HuH-7 (cell line): ENCODE measurements around the gene CIBAR2.

Experiments
- DNase-seq: peaks from one replicate; pipeline ENCODE4 v3.0.0; 2011; ENCODE audit warnings: low spot score

The CIBAR2 gene

DNA sequence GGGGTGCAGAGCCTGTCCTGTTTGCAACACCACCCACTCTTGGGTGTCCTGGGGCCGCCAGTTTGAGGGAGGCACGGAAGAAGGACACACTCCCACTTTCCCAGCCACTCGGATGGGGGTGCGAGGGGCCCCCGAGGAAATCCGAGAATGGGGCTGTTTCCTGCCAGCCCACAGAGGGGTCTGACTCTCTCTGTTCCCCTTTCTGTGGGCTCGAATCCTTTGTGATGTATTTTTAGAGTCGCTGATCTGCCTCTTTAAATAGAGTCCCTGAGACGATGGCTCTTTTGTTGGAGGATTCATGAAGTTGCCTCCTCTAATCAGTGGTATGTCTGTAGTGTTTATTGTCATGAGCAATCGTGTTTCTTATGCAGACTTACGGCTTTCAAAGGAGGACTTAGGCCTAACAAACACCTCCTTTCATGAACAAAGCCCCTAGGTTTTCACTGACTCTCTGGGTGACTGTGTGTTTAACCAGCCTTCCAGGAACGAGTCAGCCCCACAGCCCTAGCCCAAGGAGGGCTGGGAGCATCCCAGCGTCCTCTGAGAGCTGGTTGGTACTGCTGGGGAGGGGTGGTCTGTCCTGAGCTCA, 29.1 kb downstream of the CIBAR2 start:
- no peak for DNase-seq

DNA sequence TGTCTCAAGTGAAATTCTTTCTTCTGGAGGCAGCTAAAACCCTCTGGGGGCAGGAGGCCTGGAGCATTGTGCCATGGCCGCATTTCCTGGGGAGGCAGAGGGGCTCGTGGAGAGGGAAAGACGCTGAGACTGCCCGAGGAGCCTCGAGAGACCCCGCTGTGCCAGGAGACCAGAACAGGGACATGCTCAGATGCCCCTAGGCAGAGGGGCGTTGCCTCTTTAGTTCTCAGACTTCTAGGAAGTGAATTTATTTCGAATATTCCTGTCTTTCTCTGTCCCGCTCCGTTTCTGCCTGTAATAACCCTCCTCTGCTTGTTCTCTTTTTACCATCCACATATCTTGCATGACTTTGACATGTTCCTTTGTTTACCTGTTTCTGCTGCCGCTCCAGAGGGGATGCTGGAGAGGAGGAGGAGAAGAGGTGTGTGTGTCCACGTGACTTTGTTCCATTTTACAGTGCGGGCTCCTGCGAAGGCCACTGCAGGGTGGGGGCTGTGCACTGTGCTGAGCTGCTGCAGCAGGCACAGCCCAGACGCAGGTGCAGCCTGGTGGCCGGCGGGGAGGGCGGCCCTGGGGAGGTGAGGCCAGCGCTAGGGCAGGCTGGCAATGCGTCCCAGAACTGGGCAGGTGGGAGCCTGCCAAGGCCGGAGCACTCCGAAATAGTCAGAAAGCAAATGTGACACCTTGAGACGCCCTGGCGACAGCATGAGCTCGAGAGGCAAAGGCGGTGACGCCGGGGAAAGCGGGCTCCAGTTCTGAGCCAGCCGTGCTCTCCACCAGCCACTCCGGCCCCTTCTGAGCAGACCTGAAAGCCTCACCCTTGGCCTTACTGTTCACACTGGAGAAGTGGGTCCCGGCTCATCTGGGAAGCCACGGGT, 29.9 kb downstream of the CIBAR2 start:
- no peak for DNase-seq

DNA sequence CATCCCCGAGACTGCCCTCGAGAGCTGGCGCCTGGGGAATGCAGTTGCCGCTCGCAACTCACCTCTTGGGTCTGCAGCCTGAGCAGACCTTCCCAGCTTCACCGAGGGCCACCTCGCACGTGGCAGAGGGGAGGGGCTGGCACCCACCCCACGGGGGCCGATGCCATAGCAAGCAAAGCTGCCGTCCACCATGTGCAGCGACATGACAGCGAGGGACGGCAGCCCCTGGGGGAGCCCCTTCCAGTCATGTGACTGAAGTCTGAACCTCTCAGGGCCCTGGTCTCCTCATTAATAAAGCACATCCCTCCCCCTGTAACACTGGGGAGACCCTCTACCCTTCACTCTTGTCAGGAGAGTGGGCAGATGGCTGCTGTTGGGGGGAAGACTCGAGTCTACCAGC, 30.5 kb downstream of the CIBAR2 start:
- DNase-seq, result no peak

DNA sequence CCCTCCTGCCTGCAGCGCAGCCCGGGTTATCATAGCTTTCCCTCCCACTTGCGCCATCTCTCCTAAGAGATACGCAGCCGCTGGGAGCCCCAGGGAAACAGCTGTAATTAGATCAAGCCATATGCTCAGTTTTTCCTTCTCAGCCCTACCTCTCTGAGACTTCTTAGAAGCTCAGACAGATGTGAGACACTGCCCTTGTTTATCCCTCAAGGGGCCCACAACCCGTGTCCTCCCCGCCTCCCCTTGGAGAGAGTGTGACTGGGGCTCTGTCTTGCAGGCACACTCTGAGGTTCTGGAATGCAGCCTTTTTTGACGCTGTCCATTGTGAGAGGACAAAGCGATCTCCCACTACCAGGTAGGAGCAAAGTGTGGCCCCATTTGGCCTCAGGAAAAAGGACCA, 31.2 kb downstream of the CIBAR2 start:
- DNase-seq, result no peak

DNA sequence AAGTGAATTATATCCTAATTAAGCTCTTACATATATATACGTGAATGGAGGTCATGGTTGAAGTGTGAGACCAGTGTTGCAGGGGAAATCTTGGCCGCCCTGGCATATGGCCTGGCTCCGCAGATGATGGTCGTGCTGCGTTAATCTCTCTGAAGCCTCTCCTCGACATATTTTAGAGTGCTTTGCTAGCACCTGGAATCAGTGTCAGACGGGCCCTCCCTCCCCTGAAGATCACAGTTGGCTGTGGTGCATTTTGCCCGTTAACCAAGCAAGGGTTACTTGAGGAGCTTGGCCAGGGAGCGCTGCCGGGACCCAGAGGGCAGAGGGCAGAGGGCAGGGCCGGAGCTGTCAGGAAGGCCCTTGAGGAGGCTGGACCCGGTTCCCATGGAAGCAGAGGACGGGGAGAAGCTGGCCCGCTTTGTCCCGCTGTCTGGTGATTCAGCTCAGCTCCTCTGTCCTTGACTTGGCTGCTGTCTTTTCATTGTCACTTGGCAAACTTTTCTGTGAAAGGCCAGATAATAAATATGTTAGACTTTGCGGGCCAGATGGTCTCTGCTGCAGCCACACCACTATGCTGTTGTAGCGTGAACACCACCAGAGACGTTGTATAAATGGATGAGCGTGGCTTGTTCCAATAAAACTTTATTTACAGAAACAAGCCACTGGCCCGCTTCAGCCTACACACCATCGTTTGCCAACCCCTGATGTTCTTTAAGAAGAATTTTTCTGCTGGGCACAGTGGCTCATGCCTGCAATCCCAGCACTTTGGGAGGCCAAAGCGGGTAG, 32.3 kb downstream of the CIBAR2 start:
- no peak for DNase-seq

DNA sequence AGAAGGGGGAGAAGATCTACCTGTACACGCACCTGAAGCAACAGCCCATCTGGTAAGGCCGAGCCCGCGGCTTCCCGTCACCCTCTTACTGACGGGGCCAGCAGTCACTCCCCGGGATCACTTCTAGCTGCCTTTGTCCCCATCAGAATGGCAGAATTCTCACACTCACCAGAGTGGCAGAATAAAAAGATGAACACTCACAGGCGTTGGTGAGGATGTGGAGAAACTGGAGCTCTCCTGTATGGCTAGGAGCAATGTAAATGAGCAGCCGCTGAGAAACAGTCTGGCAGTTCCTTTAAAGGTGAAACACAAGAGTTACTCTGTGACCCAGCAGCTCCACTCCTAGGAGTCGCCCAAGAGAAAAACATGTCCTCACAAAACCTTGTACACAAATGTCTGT, 33.3 kb downstream of the CIBAR2 start:
- DNase-seq, result no peak

DNA sequence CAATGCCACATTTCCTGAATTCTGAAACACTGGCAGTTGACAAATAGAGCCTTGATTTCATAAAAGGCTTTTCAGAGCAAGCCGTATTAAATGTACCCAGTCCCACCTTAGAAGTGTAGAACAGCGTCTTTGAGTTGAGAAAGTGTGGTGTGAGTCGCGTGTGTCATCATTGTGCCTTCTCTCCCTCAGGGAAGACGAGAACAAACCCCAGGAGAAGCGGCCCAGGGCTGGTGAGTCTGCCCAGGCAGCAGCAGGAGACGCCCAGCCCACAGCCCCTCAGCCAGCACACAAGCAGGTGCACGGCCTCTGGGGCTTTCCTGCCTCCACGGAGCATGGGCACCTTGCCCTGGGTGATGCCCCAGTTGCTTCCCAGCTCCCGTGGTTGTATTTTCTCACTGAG, 34.0 kb downstream of the CIBAR2 start:
- no peak for DNase-seq

DNA sequence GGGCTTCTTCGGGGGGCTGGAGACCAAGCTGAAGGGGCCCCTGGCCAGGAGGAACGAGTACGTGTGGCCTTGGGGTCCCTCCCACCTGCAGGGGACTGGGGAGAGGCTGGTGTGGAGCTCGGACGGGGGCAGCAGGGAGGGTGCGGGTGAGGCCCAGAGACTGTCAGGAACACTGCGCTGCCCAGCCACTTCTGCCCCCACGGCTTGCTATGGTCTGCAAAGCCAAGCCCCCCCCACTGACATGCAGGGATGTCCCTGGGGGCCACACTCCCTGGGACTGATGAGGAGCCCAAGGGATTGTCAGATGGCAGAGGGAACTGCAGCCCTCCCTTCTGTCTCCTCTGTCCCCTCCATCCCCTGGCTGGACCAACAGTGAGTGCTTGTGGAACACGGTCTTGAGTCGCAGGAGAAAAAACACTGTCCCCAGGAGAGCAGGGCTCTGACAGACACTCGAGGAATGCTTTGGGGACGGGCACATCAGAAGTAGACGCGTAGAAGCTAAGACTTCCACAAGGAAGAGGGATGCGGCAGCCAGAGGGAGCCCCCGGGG, 34.6 kb downstream of the CIBAR2 start:
- DNase-seq, result no peak

DNA sequence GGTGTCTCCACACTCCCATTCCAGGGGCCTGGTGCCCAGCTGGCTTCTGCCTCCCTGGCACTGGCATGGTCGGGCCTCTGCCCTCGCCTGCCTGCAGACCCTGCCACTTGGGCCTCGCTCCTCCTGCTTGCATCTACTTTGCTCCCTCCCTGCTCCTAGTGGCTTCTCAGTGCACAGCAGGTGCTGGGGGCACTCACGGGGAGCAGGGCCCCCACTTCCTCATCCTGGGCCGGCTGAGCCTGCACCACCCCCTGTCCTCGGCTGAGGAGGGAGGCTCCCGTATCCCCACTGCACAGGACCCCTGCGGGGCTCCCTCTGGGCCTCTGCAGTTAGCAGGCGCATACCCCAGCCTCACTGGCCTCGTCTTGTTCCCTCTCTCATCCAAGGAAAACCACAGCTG, 35.2 kb downstream of the CIBAR2 start:
- DNase-seq, result no peak

DNA sequence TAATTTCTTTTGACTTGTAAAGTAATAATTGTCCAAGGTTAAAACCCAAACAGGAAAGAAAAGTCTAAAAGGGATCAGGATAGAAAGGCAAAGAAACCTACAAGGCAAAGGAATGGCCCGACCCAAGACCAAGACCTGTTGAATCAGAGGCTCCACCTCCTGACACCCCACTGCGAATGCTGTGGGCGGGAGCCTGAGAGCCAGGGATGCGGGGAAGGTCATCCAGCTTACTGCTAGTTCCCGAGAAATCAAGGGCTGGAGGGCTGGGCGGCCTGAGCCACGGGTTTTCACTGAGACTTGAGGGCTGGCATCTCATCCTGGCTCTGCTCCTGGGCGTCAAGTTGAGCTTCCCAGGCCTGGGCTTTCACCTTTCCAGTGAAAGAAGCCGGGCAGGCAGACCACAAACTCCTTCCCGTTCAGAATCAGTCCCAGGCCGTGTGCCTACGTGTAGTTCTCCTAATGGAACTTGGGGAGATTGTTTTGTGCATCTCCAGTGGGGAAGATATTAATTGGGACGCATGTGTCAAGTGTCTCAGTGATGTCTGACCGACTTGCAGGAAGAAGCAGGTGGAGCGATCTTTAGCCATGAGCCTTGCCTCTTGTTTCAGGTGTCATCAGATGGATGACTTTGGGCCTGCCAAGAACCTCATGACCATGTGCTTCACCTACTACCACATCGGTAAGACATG, 36.9 kb downstream of the CIBAR2 start:
- no peak for DNase-seq

DNA sequence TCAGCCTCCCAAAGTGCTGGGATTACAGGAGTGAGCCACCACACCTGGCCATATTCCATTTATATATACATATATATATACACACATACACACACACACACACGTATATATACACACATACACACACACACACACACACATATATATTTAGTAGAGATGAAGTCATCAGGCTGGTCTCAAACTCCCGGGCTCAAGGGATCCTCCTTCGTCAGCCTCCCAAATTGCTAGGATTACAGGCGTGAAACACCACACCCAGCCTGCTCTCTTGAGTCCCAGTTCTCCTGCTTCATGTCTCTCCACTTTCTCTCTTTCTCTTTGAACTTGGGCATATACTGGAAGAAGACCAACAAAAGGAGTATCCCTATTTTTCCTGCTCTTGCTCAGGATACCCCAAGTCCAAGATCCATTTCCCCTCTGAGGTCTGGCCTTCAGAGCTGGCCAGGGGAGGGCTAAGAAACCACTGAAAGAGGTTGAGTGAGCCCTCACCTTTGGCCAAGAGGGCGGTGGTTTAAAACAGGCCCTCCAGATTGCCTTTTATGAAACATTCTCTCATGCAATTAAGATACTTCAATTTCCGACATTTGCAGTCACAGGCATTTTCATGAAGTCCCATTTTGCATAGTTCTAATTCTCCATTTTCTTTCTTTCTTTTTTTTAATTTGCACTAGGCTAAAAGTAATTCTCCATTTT, 37.9 kb downstream of the CIBAR2 start:
- no peak for DNase-seq

DNA sequence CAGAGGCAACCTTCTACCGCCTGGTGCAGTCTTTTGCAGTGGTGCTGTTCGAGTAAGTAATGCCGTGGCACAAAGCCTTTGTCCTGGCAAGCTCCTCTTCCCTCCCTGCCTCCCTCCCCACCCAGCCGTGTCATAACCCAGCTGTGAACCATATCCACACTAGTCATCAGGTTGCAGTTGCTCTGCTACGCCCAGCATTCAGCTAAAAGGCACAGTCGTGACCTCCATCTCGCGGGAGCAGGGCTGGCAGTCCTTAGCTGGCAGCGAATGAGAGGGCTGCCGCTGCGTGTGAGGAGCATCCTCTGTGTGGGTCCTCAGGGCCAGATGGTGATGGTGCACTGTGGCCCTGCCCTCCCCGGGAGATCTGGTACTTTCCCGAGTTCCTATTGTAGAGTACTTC, 39.3 kb downstream of the CIBAR2 start:
- no peak for DNase-seq

DNA sequence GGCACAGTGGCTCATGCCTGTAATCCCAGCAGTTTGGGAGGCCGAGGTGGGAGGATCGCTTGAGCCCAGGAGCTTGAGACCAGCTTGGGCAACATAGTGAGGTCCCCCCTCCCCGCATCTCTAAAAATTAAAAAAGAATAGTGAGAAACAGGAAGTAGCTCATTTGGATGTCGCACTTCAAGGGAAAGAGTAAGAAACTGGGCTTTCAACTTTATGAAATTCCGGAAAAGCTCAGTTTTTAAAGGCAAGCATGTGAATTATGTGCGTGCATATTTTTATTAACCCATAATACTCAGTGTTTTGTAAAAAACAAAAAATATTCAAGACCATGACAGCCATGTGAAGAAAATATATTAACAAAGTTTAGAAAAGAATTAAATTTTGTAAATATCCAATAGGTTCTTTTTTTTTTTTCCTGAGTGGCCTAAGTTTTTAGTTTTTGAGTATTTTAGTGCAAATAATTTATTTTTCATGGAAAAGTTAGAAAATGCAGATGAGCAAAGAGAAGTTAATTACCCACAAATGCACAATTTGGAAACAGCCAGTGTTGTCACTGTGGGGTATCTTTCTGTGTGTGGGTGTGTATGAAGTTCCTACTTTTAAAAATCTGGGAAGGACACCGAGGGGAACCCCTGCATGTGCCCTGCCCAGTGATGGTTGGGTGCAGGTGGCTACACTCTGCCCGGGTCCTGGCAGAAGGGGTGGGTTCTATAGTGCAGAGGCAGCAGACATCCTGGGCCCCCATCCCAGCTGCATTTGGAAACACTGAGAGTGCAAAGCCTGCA, 40.0 kb downstream of the CIBAR2 start:
- no peak for DNase-seq

DNA sequence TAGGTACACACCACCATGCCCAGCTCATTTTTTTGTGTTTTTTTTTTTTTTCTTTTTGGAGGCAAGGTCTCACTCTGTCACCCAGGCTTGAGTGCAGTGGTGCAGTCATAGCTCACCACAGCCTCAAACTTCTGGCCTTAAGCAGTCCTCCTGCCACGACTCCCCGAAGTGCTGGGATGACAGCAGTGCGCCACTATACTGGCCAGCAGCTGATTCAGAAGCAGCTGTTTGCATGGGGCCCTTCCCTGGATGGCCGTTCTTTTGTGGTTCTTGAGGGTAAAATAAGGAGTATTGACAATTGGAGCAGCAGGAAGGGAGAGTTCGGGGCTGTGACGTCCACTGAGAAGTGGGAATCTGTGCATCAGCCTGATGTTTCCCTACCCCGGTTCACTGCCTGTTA, 43.1 kb downstream of the CIBAR2 start:
- no peak for DNase-seq

DNA sequence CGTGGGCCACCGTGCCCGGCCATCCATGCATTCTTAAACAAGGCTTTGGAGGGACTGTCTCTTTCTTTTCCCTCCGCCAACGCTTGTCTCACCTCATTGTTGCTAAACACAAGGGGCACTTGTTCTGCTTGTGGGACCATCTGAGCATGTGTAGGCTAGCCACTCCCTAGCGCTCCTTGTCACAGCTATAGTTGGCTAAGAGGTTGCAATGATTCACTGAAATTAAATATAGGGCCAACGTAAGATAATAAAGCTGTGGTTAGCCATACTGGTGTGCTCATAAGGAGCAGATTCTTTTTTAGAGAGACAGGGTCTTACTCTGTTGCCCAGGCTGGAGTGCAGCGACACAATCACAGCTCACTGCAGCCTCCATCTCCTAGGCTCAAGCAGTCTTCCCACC, 43.5 kb downstream of the CIBAR2 start:
- no peak for DNase-seq

DNA sequence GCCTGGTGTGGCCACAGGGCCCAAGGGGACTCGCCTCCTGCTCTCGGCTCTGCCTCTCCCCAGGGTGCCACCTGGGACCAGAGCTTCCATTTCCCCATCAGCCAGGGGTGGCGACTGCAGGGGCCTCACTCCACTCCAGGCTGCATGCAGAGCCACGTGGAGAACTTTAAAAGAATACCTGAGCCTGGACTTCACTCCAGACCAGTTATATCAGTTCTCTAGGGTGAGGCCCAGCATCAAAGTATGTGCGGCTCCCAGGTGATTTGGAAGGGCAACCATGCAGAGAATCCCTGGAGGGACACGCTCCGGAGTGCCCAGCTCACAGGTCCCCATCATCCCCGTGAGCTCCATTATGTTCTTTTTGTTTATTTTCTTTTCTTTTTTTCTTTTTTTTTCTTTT, 44.8 kb downstream of the CIBAR2 start:
- DNase-seq, result no peak

DNA sequence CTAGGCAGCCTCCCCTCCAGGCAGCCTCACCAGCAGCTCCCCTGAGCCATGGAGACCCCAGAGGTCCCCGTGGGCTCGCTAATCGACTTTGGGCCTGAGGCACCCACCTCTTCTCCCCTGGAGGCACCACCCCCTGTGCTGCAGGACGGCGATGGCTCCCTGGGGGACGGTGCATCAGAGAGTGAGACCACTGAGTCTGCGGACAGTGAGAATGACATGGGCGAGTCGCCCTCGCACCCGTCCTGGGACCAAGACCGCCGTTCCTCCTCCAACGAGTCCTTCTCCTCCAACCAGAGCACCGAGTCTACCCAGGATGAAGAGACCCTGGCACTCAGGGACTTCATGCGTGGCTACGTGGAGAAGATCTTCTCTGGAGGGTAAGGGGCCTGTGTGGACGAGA, 45.2 kb downstream of the CIBAR2 start:
- DNase-seq, result no peak

DNA sequence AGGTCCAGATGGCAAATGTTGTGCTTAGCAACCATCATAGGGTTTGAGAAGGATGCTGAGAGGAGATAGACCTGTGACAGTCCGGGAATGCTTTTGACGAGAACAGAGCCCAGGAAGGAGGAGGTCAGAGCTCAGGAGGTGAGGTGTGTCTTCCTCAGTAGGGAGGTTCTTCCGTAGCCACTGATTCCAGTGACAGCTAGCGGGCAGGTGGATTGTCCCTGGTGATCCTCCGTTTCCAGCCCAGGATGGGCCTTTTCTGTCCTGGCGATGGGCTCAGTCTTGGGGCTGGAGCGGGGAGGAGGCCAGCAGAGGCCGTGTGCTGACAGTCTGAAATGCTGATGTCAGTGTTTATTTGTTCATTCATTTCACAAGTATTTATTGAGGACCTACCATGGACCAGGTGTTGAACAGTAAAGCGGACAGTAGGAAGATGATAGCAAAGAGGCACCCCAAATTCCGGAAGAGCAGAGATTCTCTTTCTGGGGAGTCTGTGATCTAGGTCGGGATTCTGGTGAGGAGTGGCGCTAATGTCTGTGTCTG, 45.9 kb downstream of the CIBAR2 start:
- no peak for DNase-seq

DNA sequence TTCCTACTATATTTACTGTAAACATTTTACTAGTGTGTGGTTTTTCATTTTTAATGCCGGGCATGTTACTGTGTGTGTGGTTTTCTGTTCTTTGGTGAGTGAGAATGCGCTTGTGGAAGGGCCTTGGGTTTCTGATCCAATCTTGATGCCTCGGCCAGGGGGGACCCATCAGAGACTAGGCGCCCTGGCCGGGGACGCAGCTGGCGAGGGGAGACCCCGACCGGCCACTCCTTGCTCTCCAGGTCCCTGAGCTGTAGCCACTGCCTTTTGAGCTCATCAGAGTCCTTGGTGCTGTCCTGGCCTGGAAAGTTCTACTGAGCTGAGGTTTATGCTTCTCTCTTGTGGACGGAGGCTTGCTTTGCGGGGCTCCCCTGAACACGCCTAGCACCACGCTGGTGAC, 47.2 kb downstream of the CIBAR2 start:
- DNase-seq, result no peak

DNA sequence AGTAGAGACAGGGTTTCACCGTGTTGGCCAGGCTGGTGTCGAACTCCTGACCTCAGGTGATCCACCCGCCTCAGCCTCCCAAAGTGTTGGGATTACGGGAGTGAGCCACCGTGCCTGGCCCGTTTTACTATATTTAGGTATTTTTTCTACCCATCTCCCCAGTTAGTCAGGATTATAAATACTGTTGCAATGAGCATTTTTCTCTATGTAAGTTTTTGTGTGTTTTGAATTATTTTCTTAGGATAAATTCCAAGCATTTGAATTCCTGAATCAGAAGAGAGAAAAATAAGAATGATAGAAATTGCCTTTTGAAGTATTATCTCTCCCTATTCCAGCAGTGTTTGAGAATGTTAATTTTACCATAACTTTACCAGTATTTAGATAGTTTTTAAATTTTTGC, 48.1 kb downstream of the CIBAR2 start:
- DNase-seq, result no peak

DNA sequence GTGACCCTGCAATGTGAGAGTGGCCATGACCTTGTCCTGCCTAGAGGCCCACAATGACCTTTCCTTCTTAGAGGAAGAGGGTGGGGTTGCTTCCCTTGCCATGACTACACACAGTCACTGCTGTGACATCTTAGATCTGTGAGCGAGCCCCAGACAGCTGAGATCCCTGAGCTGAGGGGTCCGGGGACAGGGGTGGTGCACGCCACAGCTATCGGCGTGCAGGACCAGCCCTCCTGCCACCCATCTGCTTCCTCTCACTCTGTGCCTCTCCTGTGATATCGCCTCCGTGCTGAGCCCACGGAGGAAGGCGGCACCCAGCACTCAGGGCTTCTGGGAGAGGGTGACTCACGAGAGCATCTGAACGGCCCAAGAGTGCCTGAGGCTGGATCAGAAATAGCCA, 49.4 kb downstream of the CIBAR2 start:
- no peak for DNase-seq
